ENCODE measurements around the gene EYS. TPM values are rescaled to one million over a fixed set of nuclear protein-coding genes. Genes with fewer than 3 reads are reported as not detected.

The EYS gene
- total RNA-seq, 6 experiments from 2014 or later, result 0.54 to 2.3 (median 0.74) TPM; not detected in 1

GRCh38 chr6:63677282-63677681, 2029.7 kb downstream of the EYS start:
- intact Hi-C loops (cut with DNase I), result no loop called here
- 0% methylated on average over 1 of the region's 1 CpG for WGBS (ENCODE audit: insufficient coverage, low coverage, low lambda C conversion rate, missing lambda C conversion rate)
- peak overlapping the region; percentile 76 to 82 (median 81) for H3K27ac ChIP-seq
- TF ChIP-seq CTCF (IDR thresholded peaks at IDR 0.05), result no peak
- TF ChIP-seq POLR2A (IDR thresholded peaks at IDR 0.05), result no peak
- H3K4me3 ChIP-seq, result no peak overlapping the region
- H3K4me1 ChIP-seq, result peaks cover 0 to 58% (median 21%) of the 10 kb centered on the region in 4 donors
- DNase-seq, result no peak
- no peaks in the 10 kb centered on the region for H3K36me3 ChIP-seq
- ATAC-seq, result peak; percentile 81 to 92 (median 90)
- no peaks in the 10 kb centered on the region for H3K27me3 ChIP-seq
- H3K9me3 ChIP-seq, result no peaks in the 10 kb centered on the region

GRCh38 chr6:63676412-63677114, 2030.5 kb downstream of the EYS start:
- peak; percentile 3 to 15 (median 11) for ATAC-seq
- Histone ChIP-seq H3K27me3 (no peaks in the 10 kb centered on the region), H3K4me1 (peaks cover 0 to 61% (median 21%) of the 10 kb centered on the region in 4 donors), H3K9me3 (no peaks in the 10 kb centered on the region), H3K36me3 (no peaks in the 10 kb centered on the region), H3K27ac (peak overlapping the region; percentile 76 to 81 (median 80)), H3K4me3 (no peak overlapping the region)
- intact Hi-C loops (cut with DNase I), result no loop called here
- 74% methylated on average over 3 of the region's 3 CpGs for WGBS (ENCODE audit: insufficient coverage, low coverage, low lambda C conversion rate, missing lambda C conversion rate)
- TF ChIP-seq POLR2A (IDR thresholded peaks at IDR 0.05), result no peak
- DNase-seq, result no peak

DNA sequence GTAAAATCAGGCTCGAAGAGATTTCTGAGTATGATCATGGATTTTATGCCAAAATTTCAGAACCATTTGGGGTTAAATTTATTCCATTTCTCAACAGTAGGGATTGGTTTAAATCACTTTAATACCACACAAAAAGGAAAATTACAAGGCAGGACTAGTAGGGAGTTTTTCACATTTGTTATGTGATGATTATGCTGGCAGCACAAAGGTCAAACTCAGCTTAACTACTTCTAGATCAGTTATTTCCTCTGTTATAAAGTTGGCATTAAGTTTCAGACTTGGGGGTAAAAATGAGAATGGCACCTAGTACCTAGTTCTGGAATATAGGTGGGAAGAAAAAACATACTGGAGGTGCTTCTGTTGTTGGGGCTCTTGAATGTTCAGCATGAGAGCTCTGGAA, 2031.9 kb downstream of the EYS start:
- ATAC-seq, result peak in 2 of 4 donors; percentile 39 to 40
- no peak for DNase-seq
- WGBS (ENCODE audit: insufficient coverage, low coverage, low lambda C conversion rate, missing lambda C conversion rate), result 73% methylated on average over 1 of the region's 1 CpG
- Histone ChIP-seq H3K27me3 (no peaks in the 10 kb centered on the region), H3K36me3 (no peaks in the 10 kb centered on the region), H3K4me1 (peaks cover 0 to 61% (median 24%) of the 10 kb centered on the region in 4 donors), H3K9me3 (no peaks in the 10 kb centered on the region), H3K27ac (peak overlapping the region; percentile 4 to 80 (median 29)), H3K4me3 (no peak overlapping the region)
- no peak for TF ChIP-seq POLR2A (IDR thresholded peaks at IDR 0.05)
- TF ChIP-seq CTCF (IDR thresholded peaks at IDR 0.05), result no peak
- intact Hi-C loops (cut with DNase I), result no loop called here

DNA sequence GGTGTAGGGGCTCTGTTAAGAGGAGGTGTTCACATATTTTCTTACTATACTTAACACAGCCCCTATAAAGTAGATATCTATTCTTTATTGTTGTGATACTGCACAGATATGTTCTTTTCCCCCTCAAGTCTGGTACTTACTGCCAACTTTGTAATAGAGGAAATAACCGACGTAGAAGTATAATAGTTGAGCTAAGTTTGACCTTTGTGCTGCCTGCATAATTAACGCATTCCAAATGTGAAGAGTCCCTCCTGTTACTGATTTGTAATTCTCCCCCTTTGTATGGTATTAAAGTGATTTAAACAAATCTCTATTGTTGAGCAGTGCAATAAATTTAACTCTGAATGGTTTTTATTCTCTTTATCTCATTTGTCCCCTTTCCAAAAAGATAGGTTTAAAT, 2032.4 kb downstream of the EYS start:
- intact Hi-C loops (cut with DNase I), result no loop called here
- TF ChIP-seq POLR2A (IDR thresholded peaks at IDR 0.05), result no peak
- TF ChIP-seq CTCF (IDR thresholded peaks at IDR 0.05), result no peak
- peak overlapping the region in 2 of 3 donors; percentile 4 to 80 for H3K27ac ChIP-seq
- H3K4me1 ChIP-seq, result peaks cover 0 to 61% (median 24%) of the 10 kb centered on the region in 4 donors
- no peaks in the 10 kb centered on the region for H3K9me3 ChIP-seq
- WGBS (ENCODE audit: insufficient coverage, low coverage, low lambda C conversion rate, missing lambda C conversion rate), result 9% methylated on average over 3 of the region's 3 CpGs
- H3K27me3 ChIP-seq, result no peaks in the 10 kb centered on the region
- DNase-seq (no peak), ATAC-seq (peak in 2 of 4 donors; percentile 26 to 54)
- H3K36me3 ChIP-seq, result no peaks in the 10 kb centered on the region
- no peak overlapping the region for H3K4me3 ChIP-seq

DNA sequence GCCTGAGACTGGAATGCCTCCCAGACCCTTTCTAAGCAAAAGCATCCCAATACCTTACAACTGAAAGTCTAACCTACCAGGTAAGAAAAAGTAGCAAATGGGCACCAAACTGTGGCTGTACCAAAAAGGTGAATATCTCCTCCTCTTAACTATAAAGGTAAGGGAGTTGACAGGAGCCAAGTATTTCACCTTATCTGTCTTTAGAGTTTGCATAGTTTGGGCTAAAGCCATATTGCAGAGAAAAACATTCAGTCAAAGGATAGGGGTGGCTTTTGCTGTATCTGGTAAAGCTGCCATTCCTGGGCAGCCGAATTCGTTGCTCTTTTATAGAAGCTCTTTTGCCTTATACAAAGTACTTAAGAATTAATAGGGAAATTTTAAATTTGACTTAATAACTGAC, 2033.3 kb downstream of the EYS start:
- Histone ChIP-seq H3K9me3 (no peaks in the 10 kb centered on the region), H3K27ac (no peak overlapping the region), H3K27me3 (no peaks in the 10 kb centered on the region), H3K4me3 (no peak overlapping the region), H3K36me3 (no peaks in the 10 kb centered on the region), H3K4me1 (peaks cover 0 to 61% (median 24%) of the 10 kb centered on the region in 4 donors)
- no peak for ATAC-seq
- no peak for DNase-seq
- no peak for TF ChIP-seq POLR2A (IDR thresholded peaks at IDR 0.05)
- TF ChIP-seq CTCF (IDR thresholded peaks at IDR 0.05), result no peak
- WGBS (ENCODE audit: insufficient coverage, low coverage, low lambda C conversion rate, missing lambda C conversion rate), result 86% methylated on average over 2 of the region's 2 CpGs
- intact Hi-C loops (cut with DNase I), result no loop called here
